C4-2B (cell line): ENCODE data around the gene ARAP2.

ENCODE experiments used
- ZFX ChIP-seq: fragments of 450-650 bp; IDR thresholded peaks from 2 replicates; pipeline ENCODE4 v1.6.1; 2017
- TF ChIP-seq, protein P1 (sequence below): fragments of 450-650 bp; conservative IDR thresholded peaks from 2 replicates; pipeline ENCODE4 v1.5.1; 2017; ENCODE audit warnings: mild to moderate bottlenecking

DNA sequence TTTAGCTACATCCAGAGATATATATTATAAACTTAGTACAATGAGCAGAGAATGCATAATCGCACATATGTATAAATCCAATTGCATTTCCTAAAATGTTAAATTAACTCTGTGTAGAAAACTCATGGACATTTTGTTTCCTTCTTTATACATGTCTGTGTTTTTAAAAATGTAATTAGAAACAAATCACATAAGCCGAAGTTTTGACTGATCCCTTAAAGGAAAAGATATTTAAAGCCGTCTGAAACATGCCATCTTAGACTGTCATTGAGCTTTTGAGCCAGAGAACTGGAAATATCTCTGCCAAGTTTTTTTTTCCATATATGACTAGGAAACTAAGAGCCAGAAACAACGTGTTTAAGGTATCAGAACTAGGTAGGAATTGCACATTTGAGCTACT lies 107.0 kb downstream of the ARAP2 start:
- TF ChIP-seq, protein P1, sequence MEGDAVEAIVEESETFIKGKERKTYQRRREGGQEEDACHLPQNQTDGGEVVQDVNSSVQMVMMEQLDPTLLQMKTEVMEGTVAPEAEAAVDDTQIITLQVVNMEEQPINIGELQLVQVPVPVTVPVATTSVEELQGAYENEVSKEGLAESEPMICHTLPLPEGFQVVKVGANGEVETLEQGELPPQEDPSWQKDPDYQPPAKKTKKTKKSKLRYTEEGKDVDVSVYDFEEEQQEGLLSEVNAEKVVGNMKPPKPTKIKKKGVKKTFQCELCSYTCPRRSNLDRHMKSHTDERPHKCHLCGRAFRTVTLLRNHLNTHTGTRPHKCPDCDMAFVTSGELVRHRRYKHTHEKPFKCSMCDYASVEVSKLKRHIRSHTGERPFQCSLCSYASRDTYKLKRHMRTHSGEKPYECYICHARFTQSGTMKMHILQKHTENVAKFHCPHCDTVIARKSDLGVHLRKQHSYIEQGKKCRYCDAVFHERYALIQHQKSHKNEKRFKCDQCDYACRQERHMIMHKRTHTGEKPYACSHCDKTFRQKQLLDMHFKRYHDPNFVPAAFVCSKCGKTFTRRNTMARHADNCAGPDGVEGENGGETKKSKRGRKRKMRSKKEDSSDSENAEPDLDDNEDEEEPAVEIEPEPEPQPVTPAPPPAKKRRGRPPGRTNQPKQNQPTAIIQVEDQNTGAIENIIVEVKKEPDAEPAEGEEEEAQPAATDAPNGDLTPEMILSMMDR = no peak
- TF ChIP-seq ZFX = no peak
